ENCODE data around the gene PCBP3.

DNA sequence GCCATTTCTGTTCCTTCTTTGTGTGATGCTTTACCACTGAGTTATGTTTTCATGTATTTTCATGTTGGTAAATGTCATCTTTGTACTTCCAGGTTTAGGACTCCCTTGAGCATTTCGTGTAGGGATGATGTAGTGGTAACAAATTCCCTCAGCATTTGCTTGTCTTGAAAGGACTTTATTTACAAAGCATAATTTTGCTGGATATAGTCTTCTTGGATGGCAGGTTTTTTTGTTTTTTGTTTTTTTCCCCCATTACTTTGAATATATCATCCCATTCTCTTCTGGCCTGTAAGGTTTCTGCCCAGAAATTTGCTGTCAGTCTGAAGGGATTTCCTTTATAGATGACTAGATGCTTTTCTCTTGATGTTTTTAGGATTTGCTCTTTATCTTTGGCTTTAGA is 133.4 kb downstream of the PCBP3 start:
- TF ChIP-seq, protein P1, sequence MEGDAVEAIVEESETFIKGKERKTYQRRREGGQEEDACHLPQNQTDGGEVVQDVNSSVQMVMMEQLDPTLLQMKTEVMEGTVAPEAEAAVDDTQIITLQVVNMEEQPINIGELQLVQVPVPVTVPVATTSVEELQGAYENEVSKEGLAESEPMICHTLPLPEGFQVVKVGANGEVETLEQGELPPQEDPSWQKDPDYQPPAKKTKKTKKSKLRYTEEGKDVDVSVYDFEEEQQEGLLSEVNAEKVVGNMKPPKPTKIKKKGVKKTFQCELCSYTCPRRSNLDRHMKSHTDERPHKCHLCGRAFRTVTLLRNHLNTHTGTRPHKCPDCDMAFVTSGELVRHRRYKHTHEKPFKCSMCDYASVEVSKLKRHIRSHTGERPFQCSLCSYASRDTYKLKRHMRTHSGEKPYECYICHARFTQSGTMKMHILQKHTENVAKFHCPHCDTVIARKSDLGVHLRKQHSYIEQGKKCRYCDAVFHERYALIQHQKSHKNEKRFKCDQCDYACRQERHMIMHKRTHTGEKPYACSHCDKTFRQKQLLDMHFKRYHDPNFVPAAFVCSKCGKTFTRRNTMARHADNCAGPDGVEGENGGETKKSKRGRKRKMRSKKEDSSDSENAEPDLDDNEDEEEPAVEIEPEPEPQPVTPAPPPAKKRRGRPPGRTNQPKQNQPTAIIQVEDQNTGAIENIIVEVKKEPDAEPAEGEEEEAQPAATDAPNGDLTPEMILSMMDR (IDR thresholded peaks at IDR 0.05; ENCODE audit: poor library complexity, severe bottlenecking): no peak
- no peak for TF ChIP-seq EP300 (conservative IDR thresholded peaks at IDR 0.05; ENCODE audit: poor library complexity, severe bottlenecking)
- TF ChIP-seq RAD21 (conservative IDR thresholded peaks at IDR 0.05): no peak
- no peak for TF ChIP-seq TAF1 (IDR thresholded peaks at IDR 0.05; ENCODE audit: low read depth)
- TF ChIP-seq, protein P2, sequence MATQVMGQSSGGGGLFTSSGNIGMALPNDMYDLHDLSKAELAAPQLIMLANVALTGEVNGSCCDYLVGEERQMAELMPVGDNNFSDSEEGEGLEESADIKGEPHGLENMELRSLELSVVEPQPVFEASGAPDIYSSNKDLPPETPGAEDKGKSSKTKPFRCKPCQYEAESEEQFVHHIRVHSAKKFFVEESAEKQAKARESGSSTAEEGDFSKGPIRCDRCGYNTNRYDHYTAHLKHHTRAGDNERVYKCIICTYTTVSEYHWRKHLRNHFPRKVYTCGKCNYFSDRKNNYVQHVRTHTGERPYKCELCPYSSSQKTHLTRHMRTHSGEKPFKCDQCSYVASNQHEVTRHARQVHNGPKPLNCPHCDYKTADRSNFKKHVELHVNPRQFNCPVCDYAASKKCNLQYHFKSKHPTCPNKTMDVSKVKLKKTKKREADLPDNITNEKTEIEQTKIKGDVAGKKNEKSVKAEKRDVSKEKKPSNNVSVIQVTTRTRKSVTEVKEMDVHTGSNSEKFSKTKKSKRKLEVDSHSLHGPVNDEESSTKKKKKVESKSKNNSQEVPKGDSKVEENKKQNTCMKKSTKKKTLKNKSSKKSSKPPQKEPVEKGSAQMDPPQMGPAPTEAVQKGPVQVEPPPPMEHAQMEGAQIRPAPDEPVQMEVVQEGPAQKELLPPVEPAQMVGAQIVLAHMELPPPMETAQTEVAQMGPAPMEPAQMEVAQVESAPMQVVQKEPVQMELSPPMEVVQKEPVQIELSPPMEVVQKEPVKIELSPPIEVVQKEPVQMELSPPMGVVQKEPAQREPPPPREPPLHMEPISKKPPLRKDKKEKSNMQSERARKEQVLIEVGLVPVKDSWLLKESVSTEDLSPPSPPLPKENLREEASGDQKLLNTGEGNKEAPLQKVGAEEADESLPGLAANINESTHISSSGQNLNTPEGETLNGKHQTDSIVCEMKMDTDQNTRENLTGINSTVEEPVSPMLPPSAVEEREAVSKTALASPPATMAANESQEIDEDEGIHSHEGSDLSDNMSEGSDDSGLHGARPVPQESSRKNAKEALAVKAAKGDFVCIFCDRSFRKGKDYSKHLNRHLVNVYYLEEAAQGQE (IDR thresholded peaks at IDR 0.05; ENCODE audit: borderline replicate concordance): no peak
- no peak for TF ChIP-seq SMC3 (conservative IDR thresholded peaks at IDR 0.05; ENCODE audit: poor library complexity)
- no peak for TF ChIP-seq POLR2AphosphoS5 (IDR thresholded peaks at IDR 0.05)
- no peak for TF ChIP-seq EZH2 (IDR thresholded peaks at IDR 0.05; ENCODE audit: borderline replicate concordance, insufficient read depth, low read length, poor library complexity, severe bottlenecking)

Data from neural cell (in vitro differentiated cells).